ENCODE results near the gene SOX6. TPM values are rescaled to one million over a fixed set of nuclear protein-coding genes. Genes with fewer than 3 reads are reported as not detected.

The SOX6 gene
- total RNA-seq, 6 donors from 2014 or later, result 2.9 to 21.0 (median 4.9) TPM

- H3K4me1 ChIP-seq, result no peaks in the 10 kb centered on the region
- no peak for TF ChIP-seq EP300 (IDR thresholded peaks at IDR 0.05)
- TF ChIP-seq POLR2A (IDR thresholded peaks at IDR 0.05), result no peak
- TF ChIP-seq CTCF (IDR thresholded peaks at IDR 0.05), result no peak
- TF ChIP-seq POLR2AphosphoS5 (IDR thresholded peaks at IDR 0.05), result no peak
- WGBS, 2 donors, result 84 to 87% methylated on average over 6 of the region's 6 CpGs
- no peaks in the 10 kb centered on the region for H3K36me3 ChIP-seq
- H3K27me3 ChIP-seq, result no peaks in the 10 kb centered on the region
- DNase-seq (no peak), ATAC-seq (ENCODE audit: low FRiP score in 2 of 2) (no peak)
- no peaks in the 10 kb centered on the region for H3K9me3 ChIP-seq
- no peak overlapping the region for H3K4me3 ChIP-seq
- no peak overlapping the region for H3K27ac ChIP-seq
Measured at GRCh38 chr11:16047073-16047472, 309.3 kb downstream of the SOX6 start.

- Histone ChIP-seq H3K9me3 (no peaks in the 10 kb centered on the region), H3K4me3 (no peak overlapping the region), H3K36me3 (no peaks in the 10 kb centered on the region), H3K27ac (no peak overlapping the region), H3K27me3 (no peaks in the 10 kb centered on the region), H3K4me1 (no peaks in the 10 kb centered on the region)
- WGBS, 2 donors, result 84 to 96% methylated on average over 2 of the region's 2 CpGs
- TF ChIP-seq EP300 (IDR thresholded peaks at IDR 0.05) (no peak), CTCF (IDR thresholded peaks at IDR 0.05) (no peak), POLR2A (IDR thresholded peaks at IDR 0.05) (no peak), POLR2AphosphoS5 (IDR thresholded peaks at IDR 0.05) (no peak)
- ATAC-seq (ENCODE audit: low FRiP score in 2 of 2) (no peak), DNase-seq (no peak)
Measured at GRCh38 chr11:16043617-16044016, 312.7 kb downstream of the SOX6 start.

- no peaks in the 10 kb centered on the region for H3K9me3 ChIP-seq
- no peak overlapping the region for H3K4me3 ChIP-seq
- ATAC-seq (ENCODE audit: low FRiP score in 2 of 2) (no peak), DNase-seq (no peak)
- WGBS, 2 donors, result 91% methylated on average over 1 of the region's 1 CpG
- H3K27me3 ChIP-seq, result no peaks in the 10 kb centered on the region
- no peaks in the 10 kb centered on the region for H3K4me1 ChIP-seq
- TF ChIP-seq CTCF (IDR thresholded peaks at IDR 0.05), result no peak
- no peak for TF ChIP-seq POLR2A (IDR thresholded peaks at IDR 0.05)
- no peak for TF ChIP-seq POLR2AphosphoS5 (IDR thresholded peaks at IDR 0.05)
- no peak for TF ChIP-seq EP300 (IDR thresholded peaks at IDR 0.05)
- H3K36me3 ChIP-seq, result no peaks in the 10 kb centered on the region
- no peak overlapping the region for H3K27ac ChIP-seq
Measured at GRCh38 chr11:16041207-16041606, 315.1 kb downstream of the SOX6 start.

- Histone ChIP-seq H3K27me3 (no peaks in the 10 kb centered on the region), H3K27ac (no peak overlapping the region), H3K36me3 (no peaks in the 10 kb centered on the region), H3K4me3 (no peak overlapping the region), H3K4me1 (no peaks in the 10 kb centered on the region), H3K9me3 (no peaks in the 10 kb centered on the region)
- DNase-seq, result no peak
- TF ChIP-seq POLR2AphosphoS5 (IDR thresholded peaks at IDR 0.05), result no peak
- no peak for TF ChIP-seq EP300 (IDR thresholded peaks at IDR 0.05)
- no peak for TF ChIP-seq CTCF (IDR thresholded peaks at IDR 0.05)
- TF ChIP-seq POLR2A (IDR thresholded peaks at IDR 0.05), result no peak
- WGBS, 2 donors, result 79 to 98% methylated on average over 1 of the region's 1 CpG
- no peak for ATAC-seq (ENCODE audit: low FRiP score in 2 of 2)
Measured at GRCh38 chr11:16040151-16040550, 316.2 kb downstream of the SOX6 start.

GRCh38 chr11:16037179-16037578 is 319.2 kb downstream of the SOX6 start:
- no peaks in the 10 kb centered on the region for H3K36me3 ChIP-seq
- H3K27me3 ChIP-seq, result no peaks in the 10 kb centered on the region
- no peak overlapping the region for H3K4me3 ChIP-seq
- DNase-seq (no peak), ATAC-seq (ENCODE audit: low FRiP score in 2 of 2) (no peak)
- H3K4me1 ChIP-seq, result no peaks in the 10 kb centered on the region
- no peaks in the 10 kb centered on the region for H3K9me3 ChIP-seq
- TF ChIP-seq POLR2A (IDR thresholded peaks at IDR 0.05), result no peak
- no peak for TF ChIP-seq CTCF (IDR thresholded peaks at IDR 0.05)
- TF ChIP-seq POLR2AphosphoS5 (IDR thresholded peaks at IDR 0.05), result no peak
- no peak for TF ChIP-seq EP300 (IDR thresholded peaks at IDR 0.05)
- H3K27ac ChIP-seq, result no peak overlapping the region
